ENCODE measurements around the gene RALGPS1.

RALGPS1 gene

DNA sequence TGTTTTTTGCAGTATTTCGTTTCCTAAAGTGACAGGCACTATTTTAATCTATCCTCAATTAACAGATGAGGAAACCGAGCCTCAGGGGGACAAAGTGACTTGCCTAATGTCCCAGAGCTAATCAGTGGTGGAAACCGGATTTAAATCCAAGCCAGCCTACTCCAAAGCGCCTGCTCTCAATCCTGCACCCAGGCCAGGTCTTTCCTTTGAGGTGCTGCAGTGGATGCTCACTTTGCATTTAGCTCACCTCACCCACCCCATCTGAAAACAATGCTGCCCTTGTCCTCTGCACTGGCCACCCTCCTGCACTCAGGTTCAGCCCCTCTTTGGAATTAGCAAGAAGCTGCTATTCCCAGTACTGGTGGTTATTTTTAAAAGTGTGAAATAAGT lies 191.9 kb downstream of the RALGPS1 start:
- no peak for DNase-seq

DNA sequence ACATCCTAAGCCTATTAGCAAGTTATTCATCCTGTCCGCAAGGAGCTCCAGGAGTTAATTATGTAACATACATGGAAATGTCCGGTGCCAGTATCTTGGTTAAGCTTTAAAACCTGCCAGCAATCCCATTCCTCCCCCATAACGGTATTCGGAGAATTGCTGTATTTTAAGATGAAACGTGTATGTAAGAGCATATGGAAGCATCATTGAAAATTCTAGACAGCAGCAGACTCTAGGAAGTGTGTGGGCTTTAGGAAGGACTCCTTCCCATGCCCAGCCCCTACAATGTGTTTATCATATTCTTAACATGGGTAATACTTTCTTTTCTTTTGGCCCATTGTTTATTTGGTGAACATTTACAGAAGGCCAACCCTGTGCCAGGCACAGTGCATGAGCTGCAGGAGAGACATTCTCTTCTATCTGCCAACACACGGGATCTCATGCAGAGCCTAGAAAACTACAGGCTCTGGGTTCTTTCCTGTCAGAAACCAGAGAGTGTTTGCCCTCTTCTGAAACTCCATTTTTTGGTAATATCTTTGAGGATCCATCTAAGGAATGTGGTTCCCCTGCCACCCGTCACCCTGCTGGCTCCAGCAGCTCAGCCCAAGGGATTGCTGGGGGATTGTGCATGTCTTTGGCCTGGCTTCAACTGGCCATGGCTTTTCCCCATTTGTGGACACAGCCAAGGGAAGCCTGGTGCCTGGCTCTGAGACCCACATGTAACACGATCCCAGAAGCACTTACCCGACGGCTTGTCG lies 192.8 kb downstream of the RALGPS1 start:
- DNase-seq = no peak

DNA sequence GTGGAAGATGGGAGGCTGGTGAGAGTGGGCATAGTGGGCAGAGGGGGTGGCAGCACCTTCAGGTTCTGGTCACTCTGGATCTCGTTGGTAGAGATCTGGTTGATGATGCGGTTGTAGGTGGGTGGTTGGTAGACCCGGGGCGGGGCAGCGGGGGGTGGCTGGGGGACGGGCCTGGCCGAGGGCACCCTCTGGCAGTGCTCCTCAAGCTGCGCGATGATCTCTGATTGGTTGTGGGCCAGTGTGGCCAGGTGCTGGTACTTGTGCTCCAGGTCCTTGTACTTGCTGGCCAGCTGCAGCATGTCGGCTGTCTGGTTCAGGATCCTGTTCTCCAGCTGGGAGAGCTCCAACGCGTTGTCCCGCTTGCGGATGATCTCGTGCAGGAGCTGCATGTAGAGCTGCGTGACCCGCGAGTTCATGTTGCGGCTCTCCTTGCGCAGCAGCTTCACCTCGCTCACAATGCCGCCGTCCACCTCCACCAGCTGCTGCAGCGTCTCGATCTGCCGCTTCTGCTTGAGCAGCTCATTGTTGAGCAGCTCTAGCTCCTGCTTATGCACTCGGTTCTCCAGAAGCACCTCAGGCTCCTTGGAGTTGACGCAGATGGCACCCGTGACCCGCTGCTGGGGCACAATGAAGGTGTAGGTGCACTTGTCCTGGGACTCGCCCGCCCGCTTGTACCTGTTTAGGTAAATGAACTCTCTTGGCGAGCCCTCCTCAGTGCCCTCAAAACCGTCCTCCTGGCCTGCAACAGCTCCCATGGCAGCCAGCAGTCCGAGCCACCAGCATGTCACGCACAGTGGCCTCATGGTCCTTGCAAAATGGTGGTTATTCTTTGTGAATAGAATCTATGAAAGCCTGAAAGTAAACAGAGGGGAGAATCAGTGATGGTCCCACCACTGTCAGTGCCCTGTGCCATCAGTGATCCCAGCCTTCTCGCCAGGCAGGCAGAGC lies 193.6 kb downstream of the RALGPS1 start:
- no peak for DNase-seq

DNA sequence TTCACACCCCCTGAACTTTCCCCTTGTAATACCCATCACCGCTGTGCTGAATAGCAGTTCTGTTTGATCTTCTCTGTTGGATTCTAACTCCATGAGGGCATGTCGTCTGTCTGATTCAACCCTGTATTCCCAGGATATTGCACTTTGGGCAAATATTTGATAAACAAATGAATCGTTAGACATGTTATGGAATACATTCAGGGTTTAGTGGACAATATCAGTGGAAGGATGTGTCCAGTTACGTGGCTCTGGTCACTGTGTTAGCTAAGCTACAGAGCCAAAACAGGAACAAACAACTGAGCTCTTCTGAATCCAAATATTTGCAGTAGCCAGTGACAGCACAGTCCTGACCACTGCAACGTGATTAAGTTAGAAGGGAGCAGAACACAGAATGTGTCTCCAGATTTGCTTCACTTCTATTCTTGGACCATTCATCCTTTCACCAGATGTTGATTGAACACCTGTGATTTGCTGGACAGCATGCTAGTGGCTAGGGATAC lies 194.7 kb downstream of the RALGPS1 start:
- no peak for DNase-seq

DNA sequence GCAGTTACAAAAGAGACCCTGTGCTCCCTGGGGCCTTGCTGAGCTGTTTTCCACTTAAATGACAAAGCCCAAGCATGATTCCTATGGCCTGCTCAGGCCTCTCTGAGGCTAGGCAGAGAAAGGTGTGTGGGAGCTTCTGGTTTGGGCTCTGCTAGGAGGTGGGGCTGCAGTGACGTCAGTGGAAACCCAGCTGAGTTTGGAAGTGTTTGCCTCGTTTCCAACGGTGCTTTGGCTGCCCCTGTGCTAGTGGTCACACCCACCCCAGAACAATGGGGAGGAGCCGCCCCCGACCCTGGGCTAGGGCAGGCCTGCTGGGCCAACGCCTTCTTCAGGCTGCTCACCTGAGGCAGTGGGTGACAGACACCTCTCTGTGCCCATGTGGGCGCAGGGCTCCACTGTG lies 197.5 kb downstream of the RALGPS1 start:
- DNase-seq = no peak

DNA sequence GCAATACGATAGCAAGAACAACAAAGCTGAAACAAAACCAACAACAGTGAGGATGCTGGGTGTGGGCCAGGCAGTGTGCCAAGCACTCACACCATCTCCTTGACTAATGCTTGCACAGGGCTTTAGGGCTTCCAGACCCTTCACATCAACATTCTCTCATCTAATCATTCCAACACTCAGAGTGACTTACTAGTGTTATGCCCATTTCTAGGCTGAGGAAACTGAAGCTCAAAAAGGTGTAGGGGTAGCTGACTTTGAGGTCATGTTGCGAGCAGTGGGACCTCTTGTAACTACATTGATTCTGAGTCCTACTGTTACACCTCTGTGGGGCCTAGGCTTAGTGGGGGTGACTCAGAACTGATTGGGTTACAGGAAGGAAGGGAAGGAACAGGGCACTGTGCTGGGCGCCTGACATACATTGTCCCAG lies 198.2 kb downstream of the RALGPS1 start:
- DNase-seq = no peak

DNA sequence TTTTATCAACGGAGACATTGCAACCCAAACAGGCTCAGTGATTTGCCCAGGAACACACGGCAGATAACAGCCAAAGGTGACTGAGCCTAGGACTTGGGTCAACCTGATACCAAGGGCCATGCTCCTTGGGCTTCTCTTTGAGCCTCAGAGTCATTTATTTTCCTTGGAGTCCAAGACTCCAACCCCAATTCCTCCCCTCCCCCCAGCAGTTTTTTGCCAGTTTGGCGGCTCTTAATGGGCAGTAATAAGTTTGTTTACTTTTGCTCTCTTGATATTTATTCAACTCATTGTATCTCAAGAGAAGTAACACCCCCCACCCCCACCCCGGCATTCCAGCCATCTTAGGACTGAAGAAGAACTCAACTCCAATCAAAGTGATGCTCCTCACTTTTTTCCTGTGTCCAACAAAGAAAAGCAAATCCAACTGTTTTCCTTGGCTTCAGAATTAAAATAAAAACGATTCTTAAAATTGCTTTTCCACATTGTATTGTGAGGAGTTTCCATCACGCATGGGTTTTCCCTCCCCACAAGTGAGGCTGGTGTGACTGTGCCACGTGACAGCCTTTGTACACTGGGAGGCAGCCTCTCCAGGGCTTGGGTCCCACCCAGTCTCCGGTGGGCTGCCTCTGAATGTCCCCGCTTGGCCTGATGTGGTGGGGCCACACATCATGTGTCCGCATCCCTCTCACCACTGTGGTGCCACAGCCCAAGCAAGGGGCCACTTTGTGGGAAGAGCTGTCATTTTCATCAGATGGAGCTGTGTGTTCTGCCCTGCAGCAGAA lies 198.8 kb downstream of the RALGPS1 start:
- no peak for DNase-seq

DNA sequence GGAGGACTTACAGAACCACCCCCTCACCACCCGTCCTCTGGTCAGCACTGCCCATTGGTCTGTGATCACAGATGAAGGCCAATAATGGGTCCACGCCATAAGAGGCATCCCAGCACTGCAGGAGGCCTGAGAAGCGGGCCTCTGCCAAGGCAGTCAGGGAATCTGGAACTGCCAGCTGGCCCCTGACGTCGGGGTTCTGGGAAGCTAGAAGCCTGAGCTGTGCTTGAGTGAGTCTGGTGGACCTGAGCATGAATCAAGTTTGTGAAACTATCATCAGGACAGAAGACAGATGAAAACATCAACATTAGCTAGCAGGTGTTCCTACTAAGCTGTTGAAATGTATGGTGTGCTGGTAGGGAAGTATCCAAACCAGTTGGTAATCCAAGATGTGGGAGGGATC lies 200.0 kb downstream of the RALGPS1 start:
- no peak for DNase-seq

DNA sequence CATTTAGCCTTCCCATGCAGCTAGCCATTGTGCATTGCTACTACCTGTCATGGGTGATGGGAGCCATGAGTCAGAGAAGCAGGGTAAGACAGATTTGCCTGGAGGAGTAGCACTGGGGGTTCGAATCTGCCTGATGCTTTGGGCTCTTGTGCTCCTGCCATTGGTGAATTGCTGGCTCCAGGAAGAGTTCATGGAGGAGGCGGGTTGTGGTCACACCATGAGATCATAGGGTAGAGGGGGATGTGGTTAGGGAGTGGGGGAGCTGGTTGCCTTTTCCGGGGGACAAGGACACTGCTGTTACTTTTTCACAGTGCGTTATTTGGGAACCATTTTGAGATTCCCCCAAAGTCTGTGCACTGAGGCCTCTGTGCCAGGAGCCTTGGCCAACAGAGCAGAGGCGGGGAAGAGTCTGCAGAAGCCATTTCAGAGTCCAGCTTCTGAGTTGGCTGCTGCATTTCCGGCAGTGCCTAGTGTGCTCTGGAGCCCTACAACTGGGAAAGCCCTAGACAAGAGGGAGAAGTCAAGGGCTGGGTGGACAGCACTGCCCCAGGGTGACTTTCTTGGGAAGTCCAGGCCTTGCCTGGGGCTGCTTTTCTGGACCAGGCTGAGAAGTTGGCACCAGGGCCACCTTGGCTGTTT lies 201.6 kb downstream of the RALGPS1 start:
- no peak for DNase-seq

DNA sequence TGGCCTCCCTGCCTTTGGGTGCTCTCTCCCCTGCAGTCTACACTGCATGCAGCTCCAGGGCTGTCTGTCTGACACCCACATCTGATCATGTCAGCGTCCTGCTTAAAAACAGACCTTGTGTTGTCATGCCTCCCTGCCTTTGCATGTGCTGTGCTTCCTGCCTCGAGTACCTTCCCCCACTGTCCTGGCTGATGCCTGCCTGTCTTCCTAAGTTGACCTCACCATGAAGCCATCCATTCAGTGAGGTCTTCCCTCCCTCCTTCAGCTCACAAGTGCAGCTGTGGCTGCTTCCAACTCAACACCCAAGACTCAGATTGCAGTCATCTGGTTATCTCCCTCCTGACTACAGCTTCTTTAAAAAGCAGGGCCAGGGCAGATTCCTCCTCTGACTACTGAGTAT lies 202.4 kb downstream of the RALGPS1 start:
- no peak for DNase-seq

DNA sequence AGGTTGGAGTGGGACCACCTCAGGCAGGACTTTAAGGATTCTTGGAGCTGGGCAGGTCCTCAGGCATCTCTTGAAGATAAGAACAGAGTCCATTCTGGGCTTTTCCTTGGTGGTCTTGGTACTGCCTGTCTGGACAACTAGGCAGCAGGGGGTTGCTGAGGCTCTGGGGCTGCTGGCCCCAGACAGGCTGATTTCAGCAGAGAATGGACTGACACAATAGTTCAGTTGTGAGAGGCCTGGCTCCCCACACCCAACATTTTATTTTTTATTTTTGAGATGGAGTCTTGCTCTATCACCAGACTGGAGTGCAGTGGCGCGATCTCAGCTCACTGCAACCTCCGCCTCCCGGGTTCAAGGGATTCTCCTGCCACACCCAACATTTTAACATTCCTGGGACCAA lies 203.2 kb downstream of the RALGPS1 start:
- no peak for DNase-seq

DNA sequence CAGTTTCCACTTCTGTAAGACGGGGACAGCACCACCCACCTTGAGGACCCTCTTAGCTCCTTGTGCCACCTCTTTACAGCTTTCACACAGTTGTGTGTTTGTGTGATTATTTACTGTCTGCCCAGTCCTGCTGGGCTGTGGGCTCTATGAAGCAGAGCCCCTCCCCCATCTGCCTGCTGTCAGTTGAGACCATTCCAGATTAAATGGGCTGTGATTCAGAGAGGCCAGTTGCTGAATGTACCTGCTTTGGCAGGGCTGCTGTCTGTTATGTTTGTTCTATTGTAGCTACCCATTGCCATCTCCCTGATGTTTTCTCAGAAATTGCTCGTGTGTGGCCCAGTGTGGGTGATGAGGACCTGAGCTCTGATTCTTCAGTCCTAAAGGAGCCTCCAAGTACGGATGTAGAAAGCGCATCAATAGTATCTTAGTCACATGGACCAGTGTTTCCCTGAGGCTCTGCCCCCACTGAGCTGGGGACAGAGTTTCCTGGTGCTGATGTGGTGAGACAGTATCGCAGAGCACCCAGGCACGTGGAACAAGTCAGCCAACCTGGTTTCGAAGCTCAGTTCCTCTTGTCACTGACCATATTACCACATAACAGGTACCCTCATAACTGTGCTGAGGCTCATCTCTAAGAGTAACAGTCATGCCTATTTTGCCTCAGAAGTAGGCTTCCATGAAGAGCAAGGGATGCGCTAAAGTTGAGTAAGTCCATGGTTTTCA lies 204.2 kb downstream of the RALGPS1 start:
- no peak for DNase-seq

DNA sequence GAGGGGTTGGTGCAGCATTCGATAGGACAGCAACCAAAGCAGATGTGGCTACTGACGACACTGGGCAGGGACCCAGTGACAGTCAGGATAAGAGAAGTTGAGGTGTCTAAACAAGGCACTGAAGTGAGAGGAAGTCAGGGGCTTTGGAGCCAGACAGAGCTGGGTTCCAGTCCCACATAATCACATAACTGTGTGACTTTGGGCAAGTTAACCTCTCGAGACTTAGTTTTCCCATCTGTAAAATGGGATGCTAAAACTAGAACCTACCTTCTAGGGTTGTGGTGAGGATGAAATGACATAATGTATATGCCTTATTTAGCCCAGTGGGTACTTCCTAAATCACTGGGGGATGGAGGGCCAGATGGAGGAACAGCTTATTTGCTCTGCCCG lies 204.7 kb downstream of the RALGPS1 start:
- DNase-seq = no peak

DNA sequence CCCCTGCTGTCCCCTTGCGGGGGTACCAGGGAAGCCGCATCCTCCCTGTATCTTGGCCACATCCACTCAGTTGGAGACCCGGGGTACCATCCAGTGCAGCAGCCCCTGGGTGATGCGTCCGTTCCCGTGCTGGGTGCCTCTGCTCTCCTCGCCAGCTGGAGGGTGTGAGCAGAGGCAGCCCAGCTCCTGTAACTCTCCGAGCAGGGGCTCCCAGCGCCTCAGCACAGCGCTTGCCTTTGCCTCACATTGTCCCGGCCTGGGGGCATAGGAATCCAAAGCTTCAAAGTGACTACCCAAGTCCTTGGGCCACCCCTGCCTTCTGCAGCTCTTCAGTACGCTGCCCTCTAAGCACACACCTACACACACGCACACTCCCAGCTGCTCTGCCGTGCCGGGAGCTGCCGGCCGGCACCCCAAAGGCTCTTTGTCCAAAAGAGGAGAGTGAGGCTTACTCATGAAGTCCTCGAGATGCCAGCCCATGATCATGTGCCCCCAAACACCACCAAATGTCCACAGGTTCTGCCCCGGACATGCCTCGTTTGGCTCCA lies 207.1 kb downstream of the RALGPS1 start:
- no peak for DNase-seq

DNA sequence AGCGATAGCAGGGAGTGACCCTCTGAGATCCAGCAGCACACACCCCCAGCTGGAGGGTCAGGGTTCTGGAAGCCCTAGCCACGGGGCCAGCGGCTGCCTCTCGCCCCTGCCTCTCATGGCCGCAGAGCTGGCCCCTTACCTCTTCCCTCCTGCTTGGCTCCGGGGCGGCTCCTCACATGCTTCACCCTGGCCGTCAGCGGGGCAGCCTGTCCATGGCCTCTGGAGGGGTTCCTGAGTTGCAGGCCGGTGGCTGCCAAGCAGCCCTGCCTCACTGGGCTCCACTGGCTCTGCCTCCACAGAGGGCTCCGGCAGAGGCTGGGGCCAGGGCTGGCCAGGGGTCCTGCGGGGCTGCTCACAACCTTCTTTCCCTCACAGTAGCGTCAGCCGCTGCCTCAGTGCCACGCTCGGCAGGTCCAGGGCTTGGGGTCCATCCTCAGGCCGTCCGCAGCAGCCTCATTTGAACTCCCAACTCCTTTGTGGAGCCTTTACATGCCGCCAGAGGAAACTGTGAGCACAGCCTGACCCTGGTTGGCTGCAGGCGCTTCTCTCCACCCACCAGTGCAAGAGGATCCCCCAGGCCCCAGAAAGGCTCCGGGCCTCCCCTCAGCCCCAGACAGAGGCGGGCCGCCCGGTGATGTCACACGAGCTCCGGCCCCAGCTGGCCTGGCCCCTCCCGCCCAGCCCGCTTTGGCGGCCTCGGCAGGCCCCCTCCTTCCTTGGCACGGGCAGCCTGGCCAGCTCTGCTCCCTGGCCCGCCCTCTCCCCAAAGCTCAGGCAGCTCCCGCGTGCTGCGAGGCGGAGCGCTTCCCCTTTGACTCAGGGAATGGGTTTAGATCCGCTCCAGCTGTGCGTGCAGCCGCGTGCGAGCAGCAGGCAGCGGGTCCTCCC lies 207.8 kb downstream of the RALGPS1 start, which contains the start of gene ANGPTL2:
TSS of gene ANGPTL2 (minus strand) at position 460 of the 888 bp plus-strand sequence. CDS start 13,904 bp downstream, outside the sequence.
- no peak for DNase-seq

DNA sequence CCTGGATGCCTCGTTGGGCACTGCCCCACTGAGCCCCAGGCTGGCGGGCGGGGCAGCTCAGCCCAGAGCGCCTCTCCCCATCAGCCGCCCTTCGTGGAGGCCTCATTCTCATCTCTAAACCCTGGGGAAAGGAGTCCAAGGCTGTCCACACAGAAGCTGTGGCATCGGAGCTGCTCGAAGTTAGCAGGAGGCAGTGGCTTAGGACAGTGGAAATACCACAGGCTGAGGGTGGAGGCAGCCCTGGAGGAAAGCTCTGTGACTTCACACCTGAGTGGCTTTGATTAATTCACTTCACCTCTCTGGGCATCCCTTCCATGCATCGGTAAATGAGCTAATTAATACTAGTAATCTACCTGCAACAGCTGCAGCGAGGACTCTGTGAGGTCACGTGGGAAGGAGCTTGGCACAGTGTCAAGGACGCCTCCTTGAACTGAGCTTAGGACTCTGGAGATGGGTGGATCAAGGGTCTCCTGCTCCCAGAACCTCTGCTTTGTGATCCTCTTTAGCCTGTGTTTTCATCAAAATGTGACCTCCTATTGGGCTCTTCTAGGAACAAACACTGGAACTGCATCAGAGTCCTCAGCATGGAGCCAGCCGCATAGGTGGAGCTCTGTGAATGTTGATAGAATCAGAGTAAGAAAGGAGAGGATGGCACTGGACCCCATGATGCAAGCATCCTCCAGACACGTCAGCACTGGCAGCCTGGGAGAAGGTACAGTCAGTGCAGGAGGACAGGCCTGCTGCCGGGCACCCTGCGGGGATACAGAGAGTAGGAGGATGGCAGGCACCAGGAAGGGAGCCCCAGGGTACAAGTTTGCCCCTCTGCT lies 208.7 kb downstream of the RALGPS1 start:
- DNase-seq = no peak

DNA sequence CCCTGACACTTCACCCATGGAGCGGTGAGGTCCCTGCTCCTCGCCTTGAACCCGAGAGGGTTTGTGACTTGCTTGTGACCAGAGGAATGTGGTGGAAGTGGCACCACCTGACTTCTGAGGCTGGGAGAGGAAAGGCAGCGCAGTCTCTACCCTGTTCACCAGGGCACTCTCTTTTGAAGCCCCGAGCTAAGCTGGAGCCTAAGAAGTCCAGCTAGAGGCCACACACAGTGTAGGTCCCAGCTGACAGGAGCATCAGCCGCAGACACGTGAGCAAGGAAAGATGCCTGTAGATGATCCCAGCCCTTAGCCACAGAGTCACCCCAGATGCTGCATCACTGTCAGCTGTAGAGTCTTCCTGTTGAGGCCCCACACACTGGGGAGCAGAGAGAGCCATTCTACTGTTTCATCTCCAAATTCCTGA lies 209.5 kb downstream of the RALGPS1 start:
- no peak for DNase-seq

DNA sequence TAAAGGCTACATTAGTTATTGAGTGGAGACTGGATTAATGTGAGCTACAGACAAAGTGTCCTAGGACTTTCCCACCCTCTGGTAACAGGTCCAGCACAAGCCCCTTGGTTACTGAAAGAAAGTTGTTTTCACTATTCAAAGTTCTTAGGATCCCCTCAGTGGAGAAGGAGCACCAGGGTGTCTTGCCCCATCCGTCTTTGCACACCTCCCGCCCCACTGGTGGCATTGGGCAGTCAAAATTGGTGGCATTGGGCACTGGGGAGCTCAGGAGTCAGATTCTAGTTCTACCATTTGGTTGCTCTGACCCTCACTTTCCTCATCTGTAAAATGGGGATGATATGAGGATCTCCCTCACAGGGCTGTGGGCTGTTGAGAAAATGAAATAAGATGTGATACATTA lies 210.2 kb downstream of the RALGPS1 start:
- no peak for DNase-seq

DNA sequence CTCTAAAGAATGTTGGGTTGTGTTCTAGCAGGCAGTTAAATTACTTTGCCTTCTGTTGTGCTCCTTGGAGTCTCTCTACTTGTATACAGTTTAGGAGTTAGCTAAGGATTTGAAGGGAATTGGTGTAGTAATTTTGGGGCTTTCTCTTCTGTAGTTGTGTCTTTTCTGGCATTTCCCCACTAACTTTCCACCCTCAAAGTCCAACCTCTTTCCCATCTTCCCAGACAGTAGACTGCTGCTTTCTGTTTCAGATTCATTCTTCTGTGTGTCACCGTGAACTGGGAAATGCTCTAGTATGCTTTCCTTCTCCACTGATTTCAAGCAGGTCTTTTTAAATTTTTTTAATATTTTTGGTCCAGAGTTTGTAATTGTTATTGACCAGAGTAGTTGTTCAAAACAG lies 212.4 kb downstream of the RALGPS1 start:
- DNase-seq = no peak

Data from NCI-H2081 treated with DMSO at 0.1 percent for 48 hours (cell line).